WTC11 (cell line): ENCODE measurements around the gene DTX3L. TPM values are rescaled to one million over a fixed set of nuclear protein-coding genes. Genes with fewer than 3 reads are reported as not detected.

Source experiments
- ATAC-seq: fragments of 200-7000 bp; cut with Tn5 transposase; 2 replicates; pipeline ENCODE4 v1.10.0; 2021; ENCODE audit warnings: mild to moderate bottlenecking, moderate library complexity
- CTCF ChIA-PET: fragments of 300-600 bp; sonication (Branson Sonifier 250); formaldehyde crosslinking; loops from one replicate; lab custom pipeline; 2021; ENCODE audit warnings: antibody characterized with exemption; lab: Charles Lee
- POLR2A ChIA-PET: fragments of 350-600 bp; sonication (Branson Sonifier 250); formaldehyde crosslinking; loops from one replicate; lab custom pipeline; 2021; ENCODE audit warnings: antibody characterized with exemption; lab: Charles Lee
- DNase-seq: peaks from one replicate; pipeline ENCODE4 v3.0.0; 2021; ENCODE audit warnings: low spot score
- H3K27ac Mint-ChIP-seq: 2 replicates; pipeline ENCODE4 v1.8.0; 2021; ENCODE audit warnings: mixed read lengths
- H3K27me3 Mint-ChIP-seq: 2 replicates; pipeline ENCODE4 v1.8.0; 2021; ENCODE audit warnings: low read depth, mild to moderate bottlenecking, moderate library complexity, mixed read lengths
- H3K36me3 Mint-ChIP-seq: 2 replicates; pipeline ENCODE4 v1.8.0; 2021; ENCODE audit warnings: mixed read lengths
- H3K4me1 Mint-ChIP-seq: 2 replicates; pipeline ENCODE4 v1.8.0; 2022; ENCODE audit warnings: mixed read lengths
- H3K4me3 Mint-ChIP-seq: 2 replicates; pipeline ENCODE4 v1.8.0; 2021; ENCODE audit warnings: mild to moderate bottlenecking, moderate library complexity, mixed read lengths
- H3K9me3 Mint-ChIP-seq: 2 replicates; pipeline ENCODE4 v1.8.0; 2021; ENCODE audit warnings: mixed read lengths
- AFF4 ChIP-seq: sonication (generic); formaldehyde crosslinking; IDR thresholded peaks from 2 replicates; pipeline ENCODE4 v1.8.1; 2023; ENCODE audit warnings: mild to moderate bottlenecking, missing genetic modification reagents, borderline replicate concordance
- E2F5 ChIP-seq: sonication (generic); formaldehyde crosslinking; IDR thresholded peaks from 2 replicates; pipeline ENCODE4 v1.8.1; 2022; ENCODE audit warnings: mild to moderate bottlenecking, moderate library complexity, missing genetic modification reagents
- EMX1 ChIP-seq: fragments of 250-450 bp; sonication (Bioruptor Pico); IDR thresholded peaks from 2 replicates; pipeline ENCODE4 v1.8.0; 2021; ENCODE audit warnings: mild to moderate bottlenecking
- ETV6 ChIP-seq: sonication (generic); formaldehyde crosslinking; IDR thresholded peaks from 2 replicates; pipeline ENCODE4 v1.8.1; 2022; ENCODE audit warnings: mild to moderate bottlenecking, missing genetic modification reagents
- FOXP1 ChIP-seq: sonication (generic); formaldehyde crosslinking; IDR thresholded peaks from 2 replicates; pipeline ENCODE4 v1.8.0; 2022; ENCODE audit warnings: missing genetic modification reagents, mild to moderate bottlenecking, moderate library complexity, borderline replicate concordance
- KAT7 ChIP-seq: sonication (generic); formaldehyde crosslinking; IDR thresholded peaks from 2 replicates; pipeline ENCODE4 v1.8.1; 2023; ENCODE audit warnings: missing genetic modification reagents, mild to moderate bottlenecking, borderline replicate concordance
- NFATC4 ChIP-seq: fragments of 250-450 bp; sonication (Bioruptor Pico); IDR thresholded peaks from 2 replicates; pipeline ENCODE4 v1.9.0; 2021; ENCODE audit warnings: mild to moderate bottlenecking
- NFE2L1 ChIP-seq: sonication (generic); formaldehyde crosslinking; IDR thresholded peaks from 2 replicates; pipeline ENCODE4 v1.8.1; 2023; ENCODE audit warnings: missing genetic modification reagents
- PRRX2 ChIP-seq: fragments of 250-450 bp; sonication (Bioruptor Pico); IDR thresholded peaks from 2 replicates; pipeline ENCODE4 v1.8.0; 2021; ENCODE audit warnings: mild to moderate bottlenecking
- SMAD3 ChIP-seq: sonication (generic); formaldehyde crosslinking; IDR thresholded peaks from 2 replicates; pipeline ENCODE4 v1.8.0; 2022; ENCODE audit warnings: missing genetic modification reagents, mild to moderate bottlenecking, borderline replicate concordance
- TP53 ChIP-seq: sonication (generic); formaldehyde crosslinking; IDR thresholded peaks from 2 replicates; pipeline ENCODE4 v1.8.1; 2023; ENCODE audit warnings: mild to moderate bottlenecking, missing genetic modification reagents
- ZMAT4 ChIP-seq: fragments of 250-450 bp; sonication (Bioruptor Pico); IDR thresholded peaks from 2 replicates; pipeline ENCODE4 v1.9.0; 2021; ENCODE audit warnings: mild to moderate bottlenecking
- ZNF425 ChIP-seq: fragments of 250-450 bp; sonication (Bioruptor Pico); conservative IDR thresholded peaks from 2 replicates; pipeline ENCODE4 v1.9.0; 2021; ENCODE audit warnings: mild to moderate bottlenecking
- ZNF512 ChIP-seq: sonication (generic); formaldehyde crosslinking; IDR thresholded peaks from 2 replicates; pipeline ENCODE4 v1.8.1; 2022; ENCODE audit warnings: missing genetic modification reagents, borderline replicate concordance
- ZNF532 ChIP-seq: fragments of 250-450 bp; sonication (Bioruptor Pico); IDR thresholded peaks from 2 replicates; pipeline ENCODE4 v1.9.0; 2021; ENCODE audit warnings: mild to moderate bottlenecking, borderline replicate concordance
- ZNF671 ChIP-seq: fragments of 250-450 bp; sonication (Bioruptor Pico); IDR thresholded peaks from 2 replicates; pipeline ENCODE4 v1.8.0; 2021; ENCODE audit warnings: mild to moderate bottlenecking
- total RNA-seq: library from RNA; stranded (reverse); gene quantifications from 3 replicates; pipeline ENCODE4 v1.2.3, GENCODE V29; 2021

DTX3L gene
- total RNA-seq, 1 experiment from 2014 or later, result 4.6 TPM

- TF ChIP-seq E2F5, result no peak
Measured at GRCh38 chr3:122523317-122523716, 40.8 kb upstream of the DTX3L start (continued).

GRCh38 chr3:122530164-122530563 lies 34.0 kb upstream of the DTX3L start:
- H3K27me3 Mint-ChIP-seq, result no peaks in the 10 kb centered on the region
- H3K4me3 Mint-ChIP-seq, result no peak overlapping the region
- DNase-seq (no peak), ATAC-seq (no peak)
- no peaks in the 10 kb centered on the region for H3K36me3 Mint-ChIP-seq
- no peaks in the 10 kb centered on the region for H3K9me3 Mint-ChIP-seq
- POLR2A ChIA-PET, result no interaction called here
- no peak for TF ChIP-seq NFATC4 (CRISPR knock-in tag)
- TF ChIP-seq FOXP1 (CRISPR knock-in tag), result no peak
- TF ChIP-seq, all 79 proteins: peak for 0
- 0 out of 2 replicates have a peak, but pooled peaks cover 1% of the 10 kb centered on the region for H3K4me1 Mint-ChIP-seq
- CTCF ChIA-PET, result no interaction called here
- H3K27ac Mint-ChIP-seq, result no peak overlapping the region

GRCh38 chr3:122533480-122533879 lies 30.7 kb upstream of the DTX3L start:
- no peaks in the 10 kb centered on the region for H3K36me3 Mint-ChIP-seq
- ChIA-PET POLR2A (no interaction called here), CTCF (no interaction called here)
- no peak overlapping the region for H3K27ac Mint-ChIP-seq
- H3K27me3 Mint-ChIP-seq, result no peaks in the 10 kb centered on the region
- H3K4me1 Mint-ChIP-seq, result peaks cover 30% of the 10 kb centered on the region
- DNase-seq (no peak), ATAC-seq (no peak)
- TF ChIP-seq ETV6 (CRISPR knock-in tag) (no peak), EMX1 (CRISPR knock-in tag) (no peak), NFE2L1 (CRISPR knock-in tag) (no peak), ZNF532 (no peak)
- H3K4me3 Mint-ChIP-seq, result no peak overlapping the region
- H3K9me3 Mint-ChIP-seq, result no peaks in the 10 kb centered on the region

- H3K9me3 Mint-ChIP-seq, result no peaks in the 10 kb centered on the region
- ATAC-seq (no peak), DNase-seq (no peak)
- H3K27ac Mint-ChIP-seq, result no peak overlapping the region
- H3K27me3 Mint-ChIP-seq, result no peaks in the 10 kb centered on the region
- CTCF ChIA-PET, result no interaction called here
- no peak overlapping the region for H3K4me3 Mint-ChIP-seq
- POLR2A ChIA-PET, result no interaction called here
- H3K4me1 Mint-ChIP-seq, result peaks cover 30% of the 10 kb centered on the region
- no peaks in the 10 kb centered on the region for H3K36me3 Mint-ChIP-seq
- no peak for TF ChIP-seq KAT7
- no peak for TF ChIP-seq PRRX2 (CRISPR knock-in tag)
- no peak for TF ChIP-seq ZNF425 (CRISPR knock-in tag)
- TF ChIP-seq ZMAT4 (CRISPR knock-in tag), result no peak
- no peak for TF ChIP-seq SMAD3
- TF ChIP-seq AFF4 (CRISPR knock-in tag), result no peak
- TF ChIP-seq ZNF671, result no peak
- TF ChIP-seq ZNF512 (CRISPR knock-in tag), result no peak
- no peak for TF ChIP-seq TP53 (CRISPR knock-in tag)
- TF ChIP-seq E2F5, result no peak
Measured at GRCh38 chr3:122533931-122534334, 30.2 kb upstream of the DTX3L start.
